ENCODE measurements around the gene ZFHX3.

GRCh38 chr16:72848028-72848400 lies 199.9 kb downstream of the ZFHX3 start:
- no peak for TF ChIP-seq CTCF (IDR thresholded peaks at IDR 0.05)
- no peak for TF ChIP-seq POLR2A (IDR thresholded peaks at IDR 0.05)

Measured in heart left ventricle (tissue), 13 donors.